GM21717 (cell line): ENCODE data around the gene PMM2.
"Not testable (repeated sequence)": the region's sequence is repeated elsewhere in the genome, so short reads cannot be mapped to it uniquely, and the experiment has no call there.

Experiments used
- ATAC-seq: cut with Tn5 transposase; IDR thresholded peaks from one replicate; pipeline ENCODE4 v1.9.1; 2021; ENCODE audit warnings: mild to moderate bottlenecking, moderate library complexity; ENCODE audit not compliant: unreplicated experiment

PMM2 gene

DNA sequence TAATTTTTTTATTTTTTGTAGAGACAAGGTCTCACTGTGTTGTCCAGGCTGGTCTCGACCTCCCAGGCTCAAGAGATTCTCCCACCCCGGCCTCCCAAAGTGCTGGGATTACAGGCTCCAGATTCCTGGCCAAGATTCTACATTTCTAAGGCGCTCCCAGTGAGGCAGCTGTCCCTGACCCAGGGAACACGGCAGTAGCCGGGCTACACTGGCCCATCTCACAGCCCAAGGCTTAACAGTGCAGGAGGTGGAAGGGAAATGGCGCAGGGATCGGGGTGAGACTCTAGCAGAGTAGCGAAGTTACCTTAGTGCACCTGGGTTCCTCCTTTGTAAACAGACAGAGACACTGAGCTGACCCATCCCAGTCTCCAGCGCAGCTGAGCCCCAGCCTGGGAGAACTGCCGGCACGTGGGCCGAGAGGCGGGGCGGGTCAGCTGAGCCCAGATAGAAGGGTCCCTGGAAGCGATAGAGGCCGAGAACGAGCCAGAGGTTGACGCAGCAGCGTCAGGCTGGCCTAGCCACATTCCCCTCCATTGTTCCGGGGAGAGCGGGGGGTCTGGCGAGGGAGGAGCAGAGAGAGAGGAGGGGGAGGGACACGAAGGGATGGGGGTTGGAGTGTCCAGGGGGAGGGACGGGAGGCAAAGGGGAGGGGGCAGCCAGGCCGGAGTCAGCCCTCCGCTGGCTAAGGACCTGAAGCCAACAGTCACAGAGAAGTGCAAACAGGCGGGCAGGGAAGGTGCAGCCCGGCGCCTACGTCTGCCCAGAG is 68.7 kb downstream of the PMM2 start:
- no peak for ATAC-seq

DNA sequence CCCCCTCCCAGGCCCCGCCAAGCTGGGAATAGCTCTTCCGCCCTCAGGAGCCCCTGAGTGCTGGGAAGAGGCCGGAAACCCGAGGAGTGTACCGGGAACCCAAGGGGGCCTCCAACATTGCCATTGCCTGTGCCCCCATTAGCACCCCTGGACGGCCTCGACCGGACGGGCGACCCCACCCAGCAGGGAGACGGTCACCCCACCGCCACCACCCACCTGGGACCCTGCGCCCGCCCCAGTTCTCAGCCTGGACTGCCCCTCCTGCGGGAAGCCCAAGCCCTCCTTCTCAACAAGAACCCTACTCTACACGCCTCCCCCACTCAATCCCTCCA is 69.2 kb downstream of the PMM2 start:
- ATAC-seq = no peak

GRCh38 chr16:8867216-8867931 is 69.7 kb downstream of the PMM2 start:
- no peak for ATAC-seq

- no peak for ATAC-seq
These were observed 70.3 kb downstream of the PMM2 start for GRCh38 chr16:8867932-8868415.

DNA sequence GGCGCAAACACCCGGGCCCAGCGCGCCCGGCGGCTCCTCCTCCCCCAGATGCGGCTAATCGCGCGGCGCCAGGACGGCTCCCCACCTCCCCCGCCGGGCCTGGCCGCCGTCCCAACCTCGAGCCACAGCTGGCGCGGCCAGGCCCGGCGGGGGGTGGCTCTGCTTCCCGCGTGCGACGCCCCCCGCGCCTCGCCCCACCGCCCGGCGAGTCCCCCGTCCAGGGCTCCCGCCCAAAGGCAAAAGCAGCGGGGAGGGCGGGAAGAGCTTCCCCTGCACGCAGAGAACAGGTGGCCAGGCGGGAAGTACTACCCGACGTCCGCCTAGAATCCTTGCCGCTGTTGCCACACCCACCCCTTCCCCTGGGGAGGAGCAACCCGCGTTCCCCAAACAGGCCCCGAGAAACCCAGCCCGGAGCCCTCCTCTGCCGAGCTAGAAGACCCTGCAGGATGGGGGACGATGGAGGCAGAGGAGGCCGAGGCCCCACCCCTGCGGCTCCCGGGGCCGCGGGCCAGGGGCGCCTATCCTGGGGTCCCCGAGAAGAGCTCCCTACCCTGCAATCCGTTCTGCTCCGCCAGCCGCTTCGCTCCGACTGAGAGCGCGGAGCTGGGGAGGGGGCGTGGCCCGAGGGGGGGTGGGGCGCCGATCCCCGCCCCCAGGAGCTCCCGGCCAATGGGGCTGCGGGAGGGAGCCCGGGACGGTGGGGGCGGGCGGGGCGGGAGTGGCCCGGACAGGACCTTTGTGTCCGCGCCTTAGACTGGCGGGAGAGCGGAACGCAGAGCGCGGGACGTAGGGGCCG is 71.0 kb downstream of the PMM2 start, which contains the start of gene CARHSP1:
TSS of gene CARHSP1 (minus strand) at position 591 of the 796 bp plus-strand sequence. CDS start 9,678 bp downstream, outside the sequence.
- peak; percentile 65 for ATAC-seq

DNA sequence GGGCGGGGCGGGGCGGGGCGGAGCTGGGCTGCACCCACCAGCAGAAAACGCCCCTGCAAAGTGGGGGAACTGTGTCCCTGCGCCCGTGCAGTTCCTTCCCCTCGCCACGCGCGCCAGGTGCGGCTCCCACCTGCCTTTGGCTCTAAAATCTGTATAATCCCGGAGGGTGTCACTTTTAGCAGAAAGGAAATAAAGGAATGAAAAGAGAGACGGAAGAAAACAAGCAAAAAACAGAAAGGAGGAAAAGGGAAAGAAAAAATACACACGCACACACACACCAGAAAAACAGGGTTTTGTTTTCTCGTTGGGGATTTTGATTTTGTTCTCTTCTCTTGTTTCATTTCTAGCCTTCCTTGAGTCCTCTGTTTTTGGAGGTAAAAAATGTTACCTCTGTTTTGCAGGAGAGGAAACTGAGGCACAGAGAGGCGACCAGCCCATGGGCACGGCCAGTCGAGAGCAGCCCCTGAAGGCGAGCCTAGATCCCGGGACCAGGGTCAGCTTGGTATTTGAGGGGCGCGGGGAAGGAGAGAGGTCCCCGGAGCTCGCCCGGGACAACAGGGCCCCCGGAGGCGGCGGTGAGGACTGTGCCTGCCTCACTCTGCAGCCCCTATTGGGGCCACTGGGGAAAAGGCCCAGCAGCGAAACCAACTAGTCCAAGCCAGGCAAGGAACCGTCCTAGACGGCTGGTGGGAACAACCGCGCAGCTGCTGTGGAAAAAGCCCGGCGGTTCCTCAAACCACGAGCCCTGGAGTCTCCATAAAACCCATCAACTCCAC is 71.8 kb downstream of the PMM2 start:
- no peak for ATAC-seq

DNA sequence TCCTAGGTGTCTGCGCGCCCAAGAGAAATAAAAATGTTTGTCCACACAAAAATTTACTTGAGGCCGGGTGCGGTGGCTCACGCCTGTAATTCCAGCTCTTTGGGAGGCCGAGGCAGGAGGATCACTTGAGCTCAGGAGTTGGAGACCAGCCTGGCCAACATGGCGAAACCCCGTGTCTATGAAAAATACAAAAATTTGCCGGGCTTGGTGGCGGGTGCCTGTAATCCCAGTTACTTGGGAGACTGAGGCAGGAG is 72.3 kb downstream of the PMM2 start:
- not testable (repeated sequence) for ATAC-seq

- no peak for ATAC-seq
These were observed 74.4 kb downstream of the PMM2 start for GRCh38 chr16:8872071-8872470.

DNA sequence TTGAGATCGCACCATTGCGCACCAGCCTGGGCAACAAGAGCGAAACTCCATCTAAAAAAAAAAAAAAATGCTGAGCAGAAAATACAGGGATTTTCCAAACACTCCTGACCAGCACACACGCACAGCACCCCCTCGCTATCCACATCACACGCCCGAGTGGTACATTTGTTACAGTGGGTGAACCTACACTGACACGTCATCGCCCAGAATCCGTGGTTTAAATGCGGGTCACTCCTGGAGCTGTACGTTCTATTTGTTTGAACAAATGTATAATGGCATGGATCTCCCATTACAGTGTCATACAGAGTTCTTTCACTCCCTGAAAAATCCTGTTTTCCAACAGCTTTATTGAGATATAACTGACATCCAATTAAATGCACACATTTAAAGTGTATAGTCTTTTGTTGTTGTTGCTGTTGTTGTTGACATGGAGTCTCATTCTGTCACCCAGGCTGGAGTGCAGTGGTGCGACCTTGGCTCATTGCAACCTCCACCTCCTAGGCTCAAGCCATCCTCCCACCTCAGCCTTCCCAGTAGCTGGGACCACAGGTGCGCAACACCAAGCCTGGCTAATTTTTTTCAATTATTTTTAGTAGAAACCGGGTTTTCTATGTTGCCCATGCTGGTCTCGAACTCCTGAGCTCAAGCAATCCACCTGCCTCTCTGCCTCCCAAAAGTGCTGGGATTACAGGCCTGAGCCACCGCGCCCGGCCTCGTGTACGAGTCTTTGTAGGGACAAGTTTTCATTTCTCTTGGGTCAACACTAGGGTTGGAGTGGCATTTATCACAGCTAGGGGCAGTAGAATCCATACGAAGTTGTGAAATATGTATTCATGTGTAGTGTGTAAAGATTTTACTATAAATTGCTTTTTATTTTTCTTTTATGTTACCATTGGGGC is 75.6 kb downstream of the PMM2 start:
- no peak for ATAC-seq

DNA sequence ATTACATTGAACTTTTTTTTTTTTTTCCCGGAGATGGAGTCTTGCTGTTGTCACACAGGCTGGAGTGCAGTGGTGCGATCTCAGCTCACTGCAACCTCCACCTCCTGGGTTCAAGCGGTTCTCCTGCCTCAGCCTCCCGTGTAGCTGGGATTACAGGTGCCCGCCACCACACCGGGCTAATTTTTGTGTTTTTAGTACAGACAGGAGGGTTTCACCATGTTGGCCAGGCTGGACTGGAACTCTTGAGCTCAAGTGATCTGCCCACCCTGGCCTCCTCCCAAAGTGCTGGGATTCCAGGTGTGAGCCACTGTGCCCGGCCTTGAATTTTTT is 76.2 kb downstream of the PMM2 start:
- not testable (repeated sequence) for ATAC-seq

DNA sequence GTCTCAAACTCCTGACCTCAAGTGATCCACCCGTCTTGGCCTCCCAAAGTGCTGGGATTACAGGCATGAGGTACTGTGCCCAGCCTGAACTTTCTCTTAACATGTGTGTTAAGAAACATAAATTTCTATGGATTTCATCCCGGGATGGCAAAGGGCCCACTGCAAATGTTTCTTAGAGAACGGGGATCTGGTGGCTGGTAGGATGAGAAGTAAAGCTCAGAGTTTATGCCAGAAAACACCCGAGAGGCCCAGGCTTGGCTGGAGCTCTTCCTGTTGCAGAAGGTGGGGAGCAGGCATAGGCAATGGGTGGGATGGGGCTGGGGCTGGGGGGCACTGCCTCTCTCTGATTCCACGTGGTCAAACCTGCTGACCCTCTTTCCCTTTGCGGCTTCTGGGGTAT is 76.7 kb downstream of the PMM2 start:
- no peak for ATAC-seq

DNA sequence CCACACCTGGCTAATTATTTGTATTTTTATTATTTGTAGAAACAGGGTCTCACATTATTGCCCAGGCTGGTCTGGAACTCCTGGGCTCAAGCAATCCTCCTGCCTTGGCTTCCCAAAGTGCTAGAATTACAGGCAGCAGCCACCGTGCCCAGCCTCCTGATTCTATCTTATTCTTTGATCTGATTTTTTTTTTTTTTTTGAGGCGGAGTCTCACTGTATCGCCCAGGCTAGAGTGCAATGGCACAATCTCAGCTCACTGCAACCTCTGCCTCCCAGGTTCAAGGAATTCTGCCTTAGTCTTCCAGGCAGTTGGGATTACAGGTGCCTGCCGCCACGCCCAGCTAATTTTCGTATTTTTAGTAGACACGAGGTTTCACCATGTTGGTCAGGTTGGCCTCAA is 77.7 kb downstream of the PMM2 start:
- not testable (repeated sequence) for ATAC-seq

- no peak for ATAC-seq
These were observed 80.4 kb downstream of the PMM2 start for GRCh38 chr16:8877894-8878522.

DNA sequence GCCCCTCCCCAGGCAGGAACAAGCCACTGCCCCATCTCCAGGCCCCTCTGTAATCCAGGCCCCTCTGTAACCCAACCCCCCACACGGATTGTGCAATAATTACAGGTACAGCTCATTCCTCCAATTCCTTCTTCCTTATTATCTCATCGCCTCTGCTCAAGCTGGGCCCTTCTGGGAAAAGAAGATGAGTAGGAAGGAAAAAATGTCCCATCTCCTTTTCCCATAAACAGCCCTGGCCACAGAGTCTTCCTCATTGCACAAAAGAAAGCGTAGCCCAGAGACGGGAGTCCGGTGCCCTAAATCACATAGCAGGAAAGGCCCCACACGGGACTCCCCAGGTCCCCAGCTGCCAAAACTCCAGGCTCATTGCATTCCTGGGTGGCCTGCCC is 80.9 kb downstream of the PMM2 start:
- no peak for ATAC-seq

DNA sequence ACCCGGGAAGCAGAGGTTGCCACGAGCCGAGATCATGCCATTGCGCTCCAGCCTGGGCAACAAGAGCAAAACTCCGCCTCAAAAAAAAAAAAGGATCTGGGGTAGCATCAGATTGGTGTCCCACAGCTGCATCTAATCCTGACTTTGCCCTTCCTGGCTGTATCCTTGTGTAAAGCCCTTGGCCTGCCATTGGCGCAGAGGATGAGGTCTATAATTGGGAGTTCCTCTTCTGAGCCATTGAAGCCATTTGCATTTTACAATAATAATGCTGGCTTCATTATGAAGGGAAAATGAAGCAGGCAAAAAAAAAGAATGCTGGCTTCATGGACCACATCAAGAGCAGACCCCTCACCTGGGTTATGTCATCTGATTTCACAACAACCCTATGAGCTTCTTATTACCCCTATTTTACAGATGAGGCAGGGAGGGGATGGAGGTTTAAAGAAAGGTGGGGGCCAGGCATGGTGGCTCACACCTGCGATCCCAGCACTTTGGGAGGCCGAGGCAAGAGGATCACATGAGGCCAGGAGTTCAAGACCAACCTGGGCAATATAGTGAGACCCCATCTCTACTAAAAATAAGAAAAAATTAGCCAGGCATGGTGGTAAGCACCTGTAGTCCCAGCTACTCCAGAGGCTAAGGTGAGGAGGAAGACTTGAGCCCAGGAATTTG is 83.3 kb downstream of the PMM2 start:
- no peak for ATAC-seq

GRCh38 chr16:8882041-8882617 is 84.5 kb downstream of the PMM2 start, which contains the start of gene LITAFD:
Gene LITAFD, plus strand, starts transcription at chr16:8882351. Its CDS starts 2,005 bp downstream, at chr16:8884356.
- ATAC-seq = no peak

DNA sequence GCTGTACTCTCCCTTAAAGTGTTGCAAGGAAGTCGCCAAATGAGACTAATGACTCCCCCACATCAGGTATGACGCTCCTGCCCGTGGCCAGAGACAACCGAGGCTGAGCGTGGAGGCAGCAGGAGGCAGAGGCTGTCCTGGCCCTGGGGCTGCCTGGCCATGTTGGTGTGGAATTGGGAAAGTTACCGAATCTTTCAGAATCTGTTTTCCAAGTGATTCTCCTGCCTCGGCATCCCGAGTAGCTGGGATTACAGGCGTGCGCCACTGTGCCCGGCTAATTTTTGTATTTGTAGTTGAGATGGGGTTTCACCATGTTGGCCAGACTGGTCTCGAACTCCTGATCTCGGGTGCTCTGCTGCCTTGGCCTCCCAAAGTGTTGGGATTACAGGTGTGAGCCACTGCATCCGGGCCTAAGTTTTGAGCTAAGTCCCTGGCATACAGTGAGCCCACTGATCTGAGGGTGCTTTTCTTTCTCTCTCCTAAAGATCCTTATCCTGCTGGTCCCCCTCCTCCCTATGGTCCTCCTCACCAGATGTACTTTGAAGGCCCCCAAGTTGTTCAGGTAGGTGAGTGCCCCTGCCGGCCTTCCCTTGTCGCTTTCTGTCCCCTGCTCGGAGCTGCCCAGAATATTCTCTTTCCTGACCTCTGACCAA is 85.2 kb downstream of the PMM2 start:
- no peak for ATAC-seq
